HG02870 (cell line): ENCODE data around the gene GSE1.

ENCODE experiments used
- ATAC-seq: cut with Tn5 transposase; IDR thresholded peaks from one replicate; pipeline ENCODE4 v1.9.1; 2021; ENCODE audit warnings: mild to moderate bottlenecking, moderate library complexity; ENCODE audit not compliant: unreplicated experiment

Gene GSE1

GRCh38 chr16:85717393-85718152, 104.5 kb downstream of the GSE1 start:
- no peak for ATAC-seq

- no peak for ATAC-seq
Observed at GRCh38 chr16:85718153-85718477, 105.0 kb downstream of the GSE1 start.

- no peak for ATAC-seq
Observed at GRCh38 chr16:85718682-85719081, 105.6 kb downstream of the GSE1 start.

GRCh38 chr16:85719605-85720301, 106.6 kb downstream of the GSE1 start:
- no peak for ATAC-seq

- no peak for ATAC-seq
Observed at GRCh38 chr16:85720302-85720637, 107.1 kb downstream of the GSE1 start.

GRCh38 chr16:85722128-85722893, 109.2 kb downstream of the GSE1 start:
- ATAC-seq, result no peak

- ATAC-seq, result no peak
Observed at GRCh38 chr16:85724126-85724879, 111.2 kb downstream of the GSE1 start.

- ATAC-seq, result no peak
Observed at GRCh38 chr16:85724936-85725335, 111.8 kb downstream of the GSE1 start.
